D721Med (cell line): ENCODE measurements around the gene KCNT1.

ENCODE experiments used
- DNase-seq: peaks from one replicate; pipeline ENCODE4 v3.0.0; 2011; ENCODE audit warnings: low spot score; ENCODE audit not compliant: insufficient read length
- FAIRE-seq: peaks from 2 replicates; lab custom pipeline; 2011; peaks lifted over from hg19 to GRCh38; lab: Jason Lieb, UNC
- TF ChIP-seq, protein P1 (sequence below): IDR thresholded peaks from 2 replicates; pipeline ENCODE4 v1.5.1; 2012; ENCODE audit warnings: mild to moderate bottlenecking, control low read depth; ENCODE audit not compliant: insufficient read depth; ENCODE audit errors: missing control alignments

The KCNT1 gene

DNA sequence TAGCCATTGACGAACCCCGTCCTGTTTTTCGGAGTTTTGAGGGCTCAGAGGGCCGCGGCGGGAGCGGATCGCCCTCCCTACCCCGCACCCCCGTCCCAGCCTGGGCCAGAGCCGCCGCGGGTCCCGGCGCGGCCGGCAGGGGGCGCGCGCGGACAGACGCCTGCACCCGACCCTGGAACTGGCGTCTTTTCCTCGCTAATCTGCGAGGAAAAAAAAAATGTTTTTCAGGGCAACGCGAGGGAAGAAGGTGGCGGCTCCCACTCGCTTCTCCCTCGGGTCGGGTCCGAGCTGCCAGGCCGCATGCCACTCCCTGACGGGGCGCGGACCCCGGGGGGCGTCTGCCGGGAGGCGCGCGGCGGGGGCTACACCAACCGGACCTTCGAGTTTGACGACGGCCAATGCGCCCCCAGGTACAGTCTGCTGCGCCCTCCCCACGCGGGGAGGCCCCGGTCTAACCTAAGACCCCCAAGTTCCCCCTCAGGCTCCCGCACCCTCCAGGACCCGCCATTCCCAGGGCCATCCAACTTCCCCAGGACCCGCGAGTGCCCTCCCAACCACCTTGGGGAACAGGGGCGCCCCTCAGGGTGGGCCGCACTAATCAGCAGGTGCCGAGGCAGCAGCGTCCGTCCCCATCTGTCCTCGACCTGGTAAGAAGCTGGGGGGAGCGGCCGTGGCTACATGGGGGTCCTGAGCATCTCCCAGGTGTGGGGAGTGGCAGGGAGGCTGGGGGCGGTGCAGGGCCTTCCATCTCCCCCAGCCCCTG, at the start of gene KCNT1:
Gene KCNT1 (plus strand): TSS at position 227 of the 763 bp plus-strand sequence. CDS start 74 bp downstream, at position 301.
- FAIRE-seq (no peak), DNase-seq (peak; percentile 99)
- TF ChIP-seq, protein P1, sequence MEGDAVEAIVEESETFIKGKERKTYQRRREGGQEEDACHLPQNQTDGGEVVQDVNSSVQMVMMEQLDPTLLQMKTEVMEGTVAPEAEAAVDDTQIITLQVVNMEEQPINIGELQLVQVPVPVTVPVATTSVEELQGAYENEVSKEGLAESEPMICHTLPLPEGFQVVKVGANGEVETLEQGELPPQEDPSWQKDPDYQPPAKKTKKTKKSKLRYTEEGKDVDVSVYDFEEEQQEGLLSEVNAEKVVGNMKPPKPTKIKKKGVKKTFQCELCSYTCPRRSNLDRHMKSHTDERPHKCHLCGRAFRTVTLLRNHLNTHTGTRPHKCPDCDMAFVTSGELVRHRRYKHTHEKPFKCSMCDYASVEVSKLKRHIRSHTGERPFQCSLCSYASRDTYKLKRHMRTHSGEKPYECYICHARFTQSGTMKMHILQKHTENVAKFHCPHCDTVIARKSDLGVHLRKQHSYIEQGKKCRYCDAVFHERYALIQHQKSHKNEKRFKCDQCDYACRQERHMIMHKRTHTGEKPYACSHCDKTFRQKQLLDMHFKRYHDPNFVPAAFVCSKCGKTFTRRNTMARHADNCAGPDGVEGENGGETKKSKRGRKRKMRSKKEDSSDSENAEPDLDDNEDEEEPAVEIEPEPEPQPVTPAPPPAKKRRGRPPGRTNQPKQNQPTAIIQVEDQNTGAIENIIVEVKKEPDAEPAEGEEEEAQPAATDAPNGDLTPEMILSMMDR: peak; percentile 65

GRCh38 chr9:135655317-135655716, 46.7 kb upstream of the KCNT1 start:
- DNase-seq (no peak), FAIRE-seq (no peak)
- TF ChIP-seq, protein P1: no peak

DNA sequence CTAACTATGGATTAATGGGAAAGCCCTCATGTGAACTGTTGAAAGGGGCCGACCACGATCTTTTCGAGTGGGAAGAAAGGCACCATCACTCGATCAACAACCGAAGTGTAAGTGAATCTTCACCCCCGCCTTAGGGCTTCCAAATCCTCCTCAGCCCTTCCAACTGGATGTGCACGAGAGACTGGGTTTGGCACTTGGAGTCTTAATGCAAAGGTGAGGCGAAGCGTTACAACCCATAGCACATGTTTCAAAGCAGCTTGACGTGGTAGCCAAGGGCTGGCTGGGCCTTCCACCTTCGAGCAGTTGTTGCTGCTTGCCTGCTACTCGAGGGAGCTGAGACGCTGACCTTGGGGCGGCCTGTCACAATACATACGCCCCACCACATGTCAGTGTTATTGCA, 44.6 kb upstream of the KCNT1 start:
- FAIRE-seq (no peak), DNase-seq (no peak)
- TF ChIP-seq, protein P1: no peak

DNA sequence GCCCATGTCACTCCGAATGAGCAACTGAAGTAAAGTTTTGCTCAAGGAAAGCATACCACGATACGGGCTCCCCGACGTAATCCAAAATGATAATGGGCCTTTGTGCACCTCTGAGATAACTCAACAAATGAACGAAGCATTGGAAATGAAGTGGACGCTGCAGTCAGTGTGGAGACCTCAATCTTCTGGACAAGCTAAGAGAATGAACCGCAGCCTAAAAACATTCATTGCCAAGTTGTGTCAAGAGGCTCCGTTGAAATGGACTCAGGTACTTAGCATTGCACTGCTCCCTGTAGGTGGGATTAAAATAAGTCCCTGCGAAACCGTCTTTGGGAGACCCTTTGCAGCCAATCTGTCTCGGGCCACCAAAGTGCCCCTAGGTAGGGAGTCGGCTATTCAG, 42.7 kb upstream of the KCNT1 start:
- FAIRE-seq (no peak), DNase-seq (no peak)
- TF ChIP-seq, protein P1: no peak

- DNase-seq (no peak), FAIRE-seq (no peak)
- TF ChIP-seq, protein P1: no peak
Observed at GRCh38 chr9:135660407-135660806, 41.6 kb upstream of the KCNT1 start.

DNA sequence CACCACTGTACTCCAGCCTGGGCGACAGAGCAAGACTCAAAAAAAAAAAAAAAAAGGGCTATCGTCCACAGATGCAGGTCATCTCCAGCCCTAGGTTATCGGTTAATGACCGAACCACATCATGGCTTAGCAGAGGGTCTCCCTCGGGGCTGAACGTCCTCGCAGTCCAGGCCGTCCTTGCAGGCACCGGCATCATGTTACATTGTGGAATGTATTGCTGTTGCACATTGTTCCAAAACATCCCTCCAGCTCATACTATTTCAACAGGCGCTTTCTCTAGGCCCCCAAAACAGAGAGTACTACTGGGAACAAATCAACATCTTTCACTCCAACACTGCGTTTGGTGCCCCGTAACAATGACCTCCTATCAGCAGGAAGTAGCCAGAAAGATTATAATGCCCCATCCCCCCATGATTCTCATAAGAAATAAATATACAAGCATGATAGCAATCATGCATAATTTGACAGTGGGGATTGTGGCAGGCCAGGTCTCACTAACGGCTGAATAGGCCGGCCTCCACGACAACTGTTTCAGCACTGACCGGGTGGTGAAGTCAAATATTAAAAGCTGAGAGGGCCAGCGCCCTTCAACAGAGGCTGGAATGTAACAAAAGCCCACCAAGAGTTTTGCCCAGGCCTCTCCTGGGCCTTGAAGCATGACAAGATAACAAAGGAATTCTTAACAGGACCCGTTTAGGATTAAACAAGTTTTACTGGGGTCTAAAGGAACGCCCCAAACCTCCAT, 40.0 kb upstream of the KCNT1 start:
- TF ChIP-seq, protein P1: no peak
- no peak for DNase-seq
- no peak for FAIRE-seq
